HG02840 (cell line): Measurements from ENCODE around the gene SNRPA1.
"Not testable (repeated sequence)": the region's sequence is repeated elsewhere in the genome, so short reads cannot be mapped to it uniquely, and the experiment has no call there.

Experiments
- ATAC-seq: cut with Tn5 transposase; IDR thresholded peaks from one replicate; pipeline ENCODE4 v1.9.1; 2021; ENCODE audit warnings: mild to moderate bottlenecking, moderate library complexity, moderate number of reproducible peaks; ENCODE audit not compliant: unreplicated experiment, low FRiP score

SNRPA1 gene

DNA sequence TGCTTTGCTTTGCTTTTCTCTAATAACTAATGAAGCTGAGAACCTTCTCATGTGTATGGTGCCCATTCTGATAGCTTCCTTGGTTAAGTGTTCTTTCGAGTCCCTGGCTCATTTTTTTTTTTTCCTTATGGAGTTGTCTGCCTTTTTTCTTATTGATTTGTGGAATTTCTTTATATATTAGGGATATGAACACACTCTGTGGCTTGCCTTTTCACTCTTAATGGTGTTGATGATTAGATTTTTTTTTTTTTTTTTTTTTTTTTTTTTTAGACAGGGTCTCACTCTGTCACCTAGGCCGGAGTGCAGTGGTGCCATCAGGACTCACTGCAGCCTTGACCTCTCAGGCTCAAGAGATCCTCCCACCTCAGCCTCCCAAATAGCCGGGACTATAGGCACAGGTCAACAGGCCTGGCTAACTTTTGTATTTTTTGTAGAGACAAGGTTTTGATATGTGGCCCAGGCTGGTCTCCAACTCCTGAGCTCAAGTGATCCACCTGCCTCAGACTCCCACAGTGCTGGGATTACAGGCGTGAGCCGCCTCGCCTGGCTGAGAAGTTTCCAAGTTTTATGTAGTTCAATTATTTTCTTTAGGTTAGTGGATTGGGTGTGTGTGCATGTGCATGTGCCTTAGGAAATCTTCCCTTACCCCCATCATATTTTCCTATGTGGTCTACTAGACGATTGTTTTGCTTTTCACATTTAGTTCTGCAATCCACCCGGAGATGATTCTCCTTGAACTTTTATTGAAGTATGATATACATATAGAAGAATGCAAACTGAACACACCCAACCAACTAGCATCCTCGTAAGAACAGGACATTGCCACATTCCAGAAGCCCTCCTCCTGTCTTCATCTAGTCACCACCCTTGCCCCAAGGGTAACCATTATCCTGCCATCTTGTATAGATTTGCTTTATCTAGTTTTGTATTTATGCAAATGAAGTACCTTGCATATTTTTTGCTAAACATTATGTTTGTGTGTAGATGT is 1.7 kb upstream of the SNRPA1 start:
- no peak for ATAC-seq

DNA sequence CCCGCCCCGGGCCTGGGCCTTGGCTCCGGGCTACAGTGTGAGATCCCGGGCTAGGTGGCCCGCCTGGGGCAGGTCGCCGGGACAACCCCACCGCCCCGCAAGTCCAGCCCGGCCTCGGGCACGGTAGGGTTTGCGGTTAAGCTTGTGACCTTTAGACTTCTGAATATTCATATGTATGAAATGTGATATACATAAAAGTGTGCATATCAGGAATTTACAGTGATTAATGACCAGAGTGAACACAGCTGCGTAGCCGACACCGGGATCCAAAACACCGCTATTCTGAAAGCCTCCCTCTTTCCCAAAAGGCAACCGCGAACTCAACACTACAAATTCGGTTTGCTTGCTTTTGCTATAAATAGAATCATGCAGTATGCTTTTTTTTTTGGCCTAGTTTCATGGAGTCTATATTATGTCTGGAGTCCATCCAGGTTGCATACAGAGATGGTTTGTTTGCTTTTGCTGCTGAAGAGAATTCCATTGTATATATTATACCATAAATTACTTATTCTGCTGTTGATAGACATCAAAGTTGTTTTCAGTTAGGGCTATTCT is 636 bp upstream of the SNRPA1 start:
- no peak for ATAC-seq

DNA sequence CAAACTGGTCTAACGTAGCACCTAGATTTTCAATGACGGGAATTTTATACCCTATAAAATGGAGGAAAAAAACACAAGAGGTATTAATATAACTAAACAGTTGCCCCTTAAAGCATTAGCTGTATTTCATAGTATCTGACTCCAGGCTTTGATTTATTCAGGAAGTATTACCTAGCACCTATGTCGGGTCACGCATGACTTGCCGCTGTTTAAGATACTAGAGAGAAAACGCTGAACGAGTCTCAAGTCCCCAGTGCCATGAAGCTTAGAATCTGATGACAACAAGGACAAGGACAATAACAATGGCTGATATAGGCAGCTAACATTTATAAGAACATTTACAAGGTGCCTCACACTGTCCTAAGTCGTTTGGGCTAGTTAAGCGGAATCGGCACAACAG is 1.9 kb downstream of the SNRPA1 start:
- ATAC-seq, result no peak

DNA sequence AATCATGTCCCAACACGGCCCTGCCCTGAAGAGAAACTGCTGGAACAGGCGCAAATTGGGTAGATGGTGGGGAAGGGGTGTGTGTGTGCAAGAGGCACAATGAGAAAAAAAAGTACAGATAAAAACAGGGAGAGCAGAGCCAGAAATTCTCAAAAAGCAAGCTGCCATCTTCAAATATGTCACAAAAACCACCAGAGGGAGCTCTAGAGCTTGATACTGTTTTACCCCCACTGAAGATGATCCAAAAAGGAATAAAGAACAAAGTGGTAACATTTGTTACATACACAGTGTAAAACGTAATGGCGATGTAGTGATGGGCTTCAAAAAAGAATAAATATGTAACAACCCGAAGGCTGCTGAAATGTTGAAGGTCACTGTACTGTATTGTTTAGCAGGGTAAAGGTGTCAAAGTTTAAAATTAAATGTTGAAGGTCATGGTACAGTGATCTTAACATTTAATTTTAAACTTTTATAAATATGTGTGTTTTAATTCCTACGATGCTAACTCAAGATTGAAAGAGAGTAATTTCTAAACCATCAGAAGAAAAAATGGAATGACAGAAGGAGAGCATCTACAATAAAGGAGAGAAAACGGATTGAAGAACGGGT is 6.0 kb downstream of the SNRPA1 start:
- ATAC-seq, result no peak

DNA sequence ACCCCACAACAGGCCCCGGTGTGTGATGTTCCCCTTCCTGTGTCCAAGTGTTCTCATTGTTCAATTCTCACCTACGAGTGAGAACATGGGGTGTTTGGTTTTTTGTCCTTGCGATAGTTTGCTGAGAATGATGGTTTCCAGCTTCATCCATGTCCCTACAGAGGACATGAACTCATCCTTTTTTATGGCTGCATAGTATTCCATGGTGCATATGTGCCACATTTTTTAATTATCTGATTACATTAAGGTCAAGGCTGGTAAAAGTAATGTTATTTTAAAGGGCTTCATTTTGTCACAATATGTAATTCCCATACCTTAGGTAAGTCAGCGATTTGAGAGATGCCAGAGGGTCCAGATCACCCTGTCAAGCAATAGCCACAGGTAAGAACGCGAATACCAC is 7.7 kb downstream of the SNRPA1 start:
- not testable (repeated sequence) for ATAC-seq

DNA sequence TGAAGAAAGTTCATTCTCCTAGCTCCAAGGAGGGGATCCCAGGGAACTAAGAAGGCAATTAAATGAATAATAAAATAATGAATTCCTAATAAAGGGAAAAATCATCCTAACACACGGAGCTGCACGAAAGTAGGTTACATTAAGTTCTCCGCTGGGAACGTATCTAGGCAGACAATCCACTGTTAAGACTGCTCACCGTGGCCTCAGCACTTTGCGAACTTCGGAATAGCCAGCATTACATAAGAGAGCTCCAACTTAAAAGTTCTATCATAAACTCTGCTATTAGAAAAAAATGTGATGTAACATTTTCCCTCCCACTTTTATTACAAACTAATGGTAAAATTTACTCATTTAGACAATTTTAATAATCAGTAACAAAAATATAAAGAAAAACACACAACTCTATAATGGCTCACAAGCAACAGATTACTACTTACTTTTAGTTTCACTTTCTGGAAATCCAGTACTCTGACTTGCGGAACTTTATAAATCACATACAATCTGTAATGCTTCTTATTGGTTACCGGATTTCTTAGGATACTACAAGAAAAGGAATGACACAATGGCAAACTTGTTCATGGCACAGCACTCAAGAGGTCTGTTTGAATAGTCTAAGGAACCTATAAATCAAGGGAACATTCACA is 8.5 kb downstream of the SNRPA1 start:
- ATAC-seq, result no peak

DNA sequence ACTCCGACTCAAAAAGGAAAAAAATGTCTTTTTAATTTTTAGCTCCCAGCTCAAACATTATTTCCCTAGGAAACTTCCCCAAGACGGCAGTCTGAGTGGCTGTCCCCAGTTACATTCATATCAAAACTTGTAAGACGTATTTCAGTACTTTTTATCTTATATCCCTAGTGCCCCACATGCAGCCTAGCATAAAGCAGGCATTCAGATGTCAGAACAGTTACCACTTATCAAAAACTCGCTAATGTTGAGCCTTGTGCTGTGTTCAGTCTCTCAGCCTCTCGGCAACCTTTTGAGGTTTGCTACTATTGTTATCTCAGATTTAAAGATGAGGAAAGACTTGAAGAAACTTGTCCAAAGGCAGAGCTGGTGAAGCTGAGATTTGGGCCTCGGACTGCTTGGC is 11.1 kb downstream of the SNRPA1 start:
- no peak for ATAC-seq

DNA sequence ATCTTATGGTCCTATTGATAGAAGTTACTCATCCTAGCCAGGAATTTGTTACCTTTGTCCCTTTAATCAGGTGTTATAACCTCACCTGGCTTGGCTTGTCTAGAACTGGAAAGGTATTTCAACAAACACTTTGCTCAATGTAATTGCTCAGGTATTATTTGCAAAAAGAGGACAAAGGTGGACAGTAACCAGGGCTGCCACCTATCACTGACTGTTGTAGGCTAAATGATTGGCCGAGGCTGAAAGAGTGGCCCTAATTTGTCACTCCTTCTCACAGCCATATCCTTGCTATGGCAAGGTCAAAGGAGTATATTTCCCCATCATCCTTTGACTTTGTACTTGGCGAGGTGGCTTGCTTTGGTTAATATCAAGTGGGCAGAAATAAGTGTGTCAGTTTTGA is 15.0 kb downstream of the SNRPA1 start:
- no peak for ATAC-seq

DNA sequence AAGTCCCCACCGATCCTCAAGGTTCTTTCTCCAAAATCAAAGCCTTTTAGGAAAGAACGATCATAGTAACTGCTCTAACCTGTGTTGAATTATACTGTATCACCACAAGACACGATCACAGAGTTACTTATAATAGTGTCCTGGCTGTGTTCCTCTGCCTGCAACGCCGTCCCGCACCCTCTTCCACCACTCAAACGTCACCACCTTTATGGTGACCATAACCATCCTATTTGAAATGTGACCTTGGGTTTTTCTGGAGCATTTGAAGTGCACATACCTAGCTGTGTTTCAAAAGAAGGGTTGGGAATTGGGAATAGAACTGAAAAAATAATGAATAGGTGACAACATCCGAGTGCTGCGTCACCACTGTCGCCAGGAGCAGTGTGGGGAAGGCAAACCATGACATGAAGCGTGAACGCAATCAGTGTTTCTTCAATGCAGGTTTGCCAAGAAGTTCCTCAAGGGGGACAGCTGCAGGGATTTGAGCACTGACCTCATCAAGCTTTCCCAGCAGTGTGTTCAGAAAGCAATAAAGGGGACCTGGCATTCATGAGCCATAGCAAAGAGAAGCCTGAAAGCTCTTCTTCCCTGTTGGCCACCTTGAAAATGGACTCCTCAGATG is 17.0 kb downstream of the SNRPA1 start:
- ATAC-seq, result no peak

DNA sequence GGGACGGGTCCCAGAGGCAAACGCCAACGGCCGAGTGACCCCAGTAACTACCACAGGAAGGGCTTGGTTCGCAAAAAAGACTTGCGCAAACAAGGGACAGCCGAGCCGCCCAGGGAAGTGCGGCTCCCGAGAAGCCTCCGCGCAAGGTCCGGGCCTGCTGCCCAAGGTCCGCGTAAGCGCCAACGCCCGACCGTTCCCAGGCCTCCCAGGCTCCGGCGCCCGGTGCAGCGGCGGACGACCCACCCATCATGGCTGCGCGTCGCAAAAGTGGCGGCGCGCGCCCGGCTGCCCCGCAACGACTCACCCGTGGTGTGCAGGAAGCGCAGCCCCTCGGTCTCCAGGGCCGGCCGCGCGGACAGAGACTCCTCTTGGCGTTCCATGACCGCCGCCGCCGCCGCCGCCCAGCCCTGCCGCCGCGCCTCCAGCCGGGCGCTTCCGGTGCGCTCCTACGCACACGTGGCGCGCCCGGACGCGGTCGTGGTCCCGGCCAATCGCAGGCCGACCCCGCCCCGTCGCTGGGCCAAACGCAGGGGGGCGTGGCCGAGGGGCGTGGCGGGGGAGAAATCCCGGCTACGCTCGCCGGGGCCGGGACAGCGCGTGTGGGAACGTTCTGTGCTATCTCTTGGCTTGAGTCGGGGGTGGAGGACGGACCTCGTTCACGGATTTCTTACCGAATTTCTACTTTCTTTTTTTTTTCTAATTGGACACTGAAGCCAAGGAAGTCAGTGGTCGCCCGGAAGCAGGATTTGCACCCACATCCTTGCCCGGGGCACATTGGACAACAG is 17.8 kb downstream of the SNRPA1 start, which contains the start of gene SELENOS:
Gene SELENOS (minus strand): TSS at position 448 of the 785 bp plus-strand sequence. CDS start 68 bp downstream, at position 380.
- ATAC-seq, result peak; percentile 81

DNA sequence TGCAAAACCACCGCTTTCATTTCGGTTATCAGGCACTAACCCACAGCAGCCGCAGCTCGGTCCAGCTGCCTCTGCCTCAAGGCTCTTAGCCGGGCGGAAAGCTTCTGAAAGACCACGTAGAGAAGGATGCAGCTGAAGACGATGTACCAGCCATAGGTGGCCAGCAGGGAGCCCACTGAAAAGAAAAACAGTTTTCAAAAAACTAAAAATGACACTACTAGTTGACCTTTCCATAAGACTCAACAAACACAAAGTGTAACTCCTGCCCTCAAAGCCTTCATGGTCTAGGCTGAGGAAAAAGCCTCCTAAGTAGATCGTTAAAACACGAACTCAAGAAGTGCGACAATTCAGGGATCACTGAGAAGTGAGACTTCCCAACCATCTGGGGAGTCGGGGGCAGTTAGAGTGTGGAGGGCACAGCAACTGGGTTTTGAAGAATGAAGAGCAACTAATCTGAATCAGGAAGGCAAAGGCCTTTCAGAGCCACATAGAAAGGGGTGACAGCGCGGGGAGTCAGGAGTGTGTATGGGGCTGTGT is 18.5 kb downstream of the SNRPA1 start:
- ATAC-seq, result peak; percentile 32

DNA sequence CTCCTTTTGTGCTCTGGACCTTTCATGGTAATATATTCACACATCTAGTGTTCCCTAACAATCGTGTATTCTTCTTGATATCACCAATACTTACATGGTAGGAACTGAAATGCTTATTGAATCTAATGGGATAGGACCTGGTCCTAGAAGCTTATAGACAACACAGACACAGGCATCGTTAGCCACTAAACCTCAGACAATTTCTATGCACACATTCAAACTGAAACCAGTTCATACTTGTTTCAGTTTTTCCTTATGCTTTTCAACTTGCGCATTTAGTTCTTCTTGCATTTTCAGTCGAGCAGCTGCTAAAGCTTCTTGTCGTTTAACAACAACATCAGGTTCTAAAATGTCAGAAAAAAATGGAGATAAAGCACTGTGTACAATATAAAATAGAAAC is 20.0 kb downstream of the SNRPA1 start:
- ATAC-seq, result no peak

DNA sequence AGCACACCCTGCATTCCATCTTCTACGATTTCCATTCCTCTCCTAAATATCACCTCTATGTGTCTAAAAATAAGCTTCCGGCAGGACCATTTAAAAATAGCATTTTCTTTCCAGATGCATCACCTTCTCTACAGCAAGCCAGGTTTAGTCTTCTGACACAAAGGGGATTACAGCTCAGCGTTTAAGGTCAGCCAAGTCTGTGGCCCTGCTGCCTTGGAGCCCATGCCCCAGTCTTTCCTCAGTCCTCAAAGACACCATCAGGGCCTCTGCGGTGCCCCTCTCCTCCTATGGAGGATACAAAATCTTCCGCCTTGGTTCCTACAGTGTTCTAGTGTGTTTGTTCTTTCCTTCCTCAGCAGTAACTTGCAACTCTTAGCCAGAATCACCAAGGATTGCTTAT is 21.5 kb downstream of the SNRPA1 start:
- no peak for ATAC-seq

DNA sequence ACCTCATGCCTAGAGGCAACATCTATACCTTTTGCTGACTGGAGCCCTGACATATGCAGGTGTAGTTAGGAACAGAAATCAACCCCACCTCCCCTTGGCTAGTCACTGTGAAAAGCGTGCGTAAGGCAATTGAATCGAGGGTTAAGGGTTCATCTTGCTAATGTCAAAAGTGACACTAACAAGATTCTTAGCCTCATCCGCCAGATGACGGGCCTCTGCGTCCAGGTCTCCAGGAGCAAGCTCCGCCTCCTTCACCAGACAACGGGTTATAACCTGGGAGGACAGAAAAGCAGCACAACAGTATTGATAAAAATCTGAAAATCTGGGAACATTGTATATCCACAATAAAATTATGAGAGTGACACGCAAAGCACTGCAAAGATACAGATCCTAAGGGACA is 22.5 kb downstream of the SNRPA1 start:
- ATAC-seq, result no peak

DNA sequence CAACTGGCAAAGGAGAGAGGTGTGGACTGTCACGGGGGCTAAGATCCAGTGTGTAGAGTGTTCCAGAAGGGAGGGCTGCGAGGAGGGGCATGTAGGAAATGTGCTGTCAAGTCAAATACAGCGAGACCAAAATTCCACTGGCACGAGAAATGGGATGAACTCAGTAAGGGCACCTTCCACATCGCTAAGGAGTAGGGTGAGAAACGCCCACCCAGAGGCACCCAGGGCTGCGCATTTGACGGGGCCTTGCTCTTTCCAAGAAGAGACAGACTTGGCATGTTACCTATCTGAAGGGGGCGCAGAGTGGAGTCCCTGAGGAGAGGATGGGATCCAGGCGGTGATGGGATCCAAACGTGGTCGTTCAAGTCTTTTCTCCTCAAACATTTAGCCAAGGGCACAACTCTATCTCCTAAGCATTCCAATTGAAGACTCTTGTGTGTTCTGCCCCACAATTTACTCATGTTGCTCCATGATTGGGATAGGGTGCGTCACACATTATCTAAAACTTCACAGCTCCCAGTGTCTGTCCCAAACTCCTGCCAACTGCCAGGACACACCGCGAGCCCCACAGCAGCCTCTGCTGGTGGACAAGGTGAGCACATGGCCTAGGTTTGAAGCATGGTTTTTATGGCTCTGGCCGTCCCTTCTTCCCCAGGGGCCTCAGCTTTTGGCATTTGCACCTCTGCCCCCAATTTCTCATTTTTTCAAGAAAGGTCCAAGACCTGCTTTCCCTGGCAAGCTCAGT is 25.4 kb downstream of the SNRPA1 start:
- no peak for ATAC-seq

DNA sequence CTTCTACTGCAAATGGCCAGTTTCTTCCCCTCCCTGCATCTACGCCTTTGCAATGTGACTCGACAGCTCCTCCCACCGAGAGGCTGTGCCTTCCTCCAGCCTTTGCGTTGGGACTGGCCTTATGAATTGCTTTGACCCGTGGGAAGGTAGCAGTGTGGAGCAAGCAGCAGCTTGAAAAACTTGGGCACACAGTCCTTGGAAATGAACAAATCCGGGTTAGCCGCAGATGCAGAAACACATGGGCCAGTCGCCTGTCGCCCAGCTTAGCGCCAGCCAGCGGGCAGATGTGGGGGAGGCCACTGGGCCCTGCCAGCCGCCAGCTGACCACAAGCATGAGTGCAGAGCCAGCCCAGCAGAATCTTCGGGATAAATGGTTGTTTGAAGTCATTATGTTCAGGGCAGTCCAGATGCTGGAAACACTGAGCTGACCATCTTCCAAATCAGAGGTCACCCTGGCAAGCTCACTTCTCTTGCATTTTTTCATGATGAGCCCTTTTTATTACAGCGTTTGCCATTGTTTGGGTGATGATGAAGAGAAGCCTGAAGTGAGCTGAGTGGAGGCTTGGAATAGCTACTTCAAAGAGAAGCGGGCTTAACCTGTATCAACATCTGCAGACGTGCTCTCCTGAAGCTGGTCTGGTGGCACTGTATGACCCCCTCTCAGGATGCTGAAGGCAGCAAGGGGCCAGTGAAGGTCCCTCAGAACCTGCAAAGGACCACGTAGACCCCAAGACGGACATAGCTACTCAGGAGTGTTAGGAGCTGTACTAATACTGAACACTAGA is 27.5 kb downstream of the SNRPA1 start:
- no peak for ATAC-seq

DNA sequence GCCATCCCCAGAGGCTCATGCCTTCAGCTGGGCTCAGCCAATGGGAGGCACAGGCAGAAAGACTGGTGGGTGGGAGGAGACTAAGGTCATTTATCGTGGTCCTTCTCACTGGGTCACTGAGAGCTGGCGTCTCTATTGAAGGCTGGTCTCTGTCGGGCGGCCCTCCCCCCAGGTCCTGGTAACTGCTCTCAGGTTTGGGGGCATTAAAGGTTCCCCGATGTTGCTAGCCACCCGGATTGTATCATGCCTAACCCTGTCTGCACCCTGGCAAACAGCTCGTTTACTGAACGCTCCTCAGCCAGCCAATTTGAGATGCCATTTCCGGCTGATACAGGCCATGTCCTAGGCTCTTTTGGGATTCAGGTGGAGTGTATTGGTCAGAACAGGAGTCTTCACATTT is 28.3 kb downstream of the SNRPA1 start:
- no peak for ATAC-seq

DNA sequence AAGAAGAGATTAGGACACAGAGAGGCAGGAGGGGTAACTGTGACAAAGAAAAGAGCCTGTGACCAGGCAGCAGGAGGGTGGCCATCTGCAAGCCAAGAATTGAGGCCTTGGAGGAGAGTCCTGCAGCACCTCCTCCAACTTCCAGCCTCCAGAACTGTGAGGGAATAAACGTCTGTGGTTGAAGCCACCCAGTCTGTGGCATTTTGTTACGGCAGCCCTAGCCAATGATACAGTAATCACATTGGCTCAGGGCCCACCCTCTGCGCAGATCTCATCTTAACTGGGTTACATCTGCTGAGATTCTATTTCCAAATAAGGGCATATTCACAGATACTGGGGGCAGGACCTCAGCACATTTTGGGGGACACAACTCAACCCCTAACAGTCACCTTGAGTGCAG is 29.0 kb downstream of the SNRPA1 start:
- ATAC-seq, result no peak
